DMS79 (cell line): ENCODE measurements around the gene GALNT8.
"Not testable (repeated sequence)": the region's sequence is repeated elsewhere in the genome, so short reads cannot be mapped to it uniquely, and the experiment has no call there.

Experiments used
- DNase-seq: peaks from one replicate; lab custom pipeline; 2025; lab: John Stamatoyannopoulos, UW

The GALNT8 gene

DNA sequence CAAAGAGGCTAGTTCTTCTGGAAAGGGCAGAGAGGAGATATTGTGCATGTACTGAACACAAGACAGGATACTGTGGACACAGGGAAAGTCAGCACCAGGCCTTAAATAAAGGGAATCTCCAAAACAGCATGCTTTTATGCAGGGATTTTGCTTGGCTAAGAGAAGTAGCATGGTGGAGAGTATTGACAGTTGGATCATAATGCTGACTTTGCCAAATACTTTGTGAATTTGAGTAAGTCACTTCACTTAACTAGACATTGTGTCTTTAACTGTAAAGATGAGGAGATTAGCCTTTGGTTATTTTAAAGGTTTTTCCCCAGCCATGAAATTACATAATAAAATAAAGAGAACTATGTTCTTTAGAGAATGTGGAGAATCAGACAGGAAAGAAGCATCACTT is 24.5 kb downstream of the GALNT8 start:
- no peak for DNase-seq

DNA sequence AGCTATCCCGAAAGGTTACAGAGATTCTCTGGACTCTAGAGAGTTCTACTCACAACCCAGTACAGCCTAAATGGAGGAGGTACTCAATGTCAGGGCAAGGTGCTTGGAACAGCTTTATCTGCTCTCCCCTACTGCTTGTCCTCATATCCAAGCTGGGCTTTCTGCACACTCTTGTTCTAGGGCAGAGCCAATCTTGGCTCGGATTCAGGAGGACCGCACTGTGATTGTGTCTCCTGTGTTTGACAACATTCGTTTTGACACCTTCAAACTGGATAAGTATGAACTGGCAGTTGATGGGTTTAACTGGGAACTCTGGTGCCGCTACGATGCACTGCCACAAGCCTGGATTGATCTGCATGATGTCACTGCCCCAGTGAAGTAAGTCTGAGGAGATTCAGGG is 25.0 kb downstream of the GALNT8 start:
- DNase-seq = no peak

DNA sequence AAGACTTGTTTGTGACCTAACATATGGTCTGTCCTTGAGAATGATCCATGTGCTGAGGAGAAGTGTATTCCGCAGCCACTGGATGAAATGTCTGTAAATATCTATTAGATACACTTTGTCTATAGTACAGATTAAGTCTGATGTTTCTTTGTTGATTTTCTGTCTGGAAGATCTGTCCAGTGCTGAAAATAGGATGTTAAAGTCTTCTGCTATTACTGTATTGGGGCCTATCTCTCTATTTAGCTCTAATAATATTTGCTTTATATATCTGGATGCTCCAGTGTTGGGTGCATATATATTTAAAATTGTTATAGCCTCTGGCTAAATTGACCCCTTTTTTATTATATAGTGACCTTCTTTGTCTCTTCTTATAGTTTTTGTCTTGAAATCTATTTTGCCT is 31.5 kb downstream of the GALNT8 start:
- DNase-seq = not testable (repeated sequence)

DNA sequence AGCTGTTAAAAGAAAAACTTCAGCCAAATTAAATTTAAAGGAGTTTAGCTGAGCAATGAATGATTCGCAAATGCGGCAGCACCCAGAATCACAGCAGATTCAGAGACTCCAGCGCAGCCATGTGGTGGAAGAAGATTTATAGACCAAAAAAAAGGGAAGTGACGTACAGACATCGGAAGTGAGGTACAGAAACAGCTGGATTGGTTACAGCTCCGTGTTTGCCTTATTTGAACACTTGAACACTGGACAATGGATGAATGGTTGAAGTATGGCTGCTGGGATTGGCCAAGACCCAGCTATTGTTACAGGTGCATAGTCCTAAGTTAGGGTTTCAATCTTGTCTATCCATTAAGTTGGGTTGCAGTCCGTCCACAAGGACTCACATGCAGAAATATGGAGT is 42.6 kb downstream of the GALNT8 start:
- no peak for DNase-seq

DNA sequence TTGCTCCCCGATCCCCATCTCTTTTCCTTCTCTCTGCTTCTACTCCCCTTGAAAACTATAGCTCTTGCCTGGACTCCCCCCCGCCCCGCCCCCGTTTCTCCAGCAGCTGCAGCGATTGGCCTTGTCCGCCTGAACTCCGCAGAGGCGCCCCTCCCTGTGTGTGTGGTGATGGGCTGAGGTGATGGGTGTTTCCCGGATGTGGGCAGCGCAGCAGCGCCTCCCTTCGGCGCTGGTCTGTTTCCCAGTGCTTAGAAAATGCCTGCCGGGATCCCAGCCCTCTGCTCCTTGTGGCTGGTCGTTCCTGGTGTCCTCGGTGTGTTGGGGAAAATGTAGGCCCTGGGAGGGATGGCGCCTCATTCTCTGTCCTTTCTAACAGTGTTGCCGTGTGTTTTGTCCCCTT is 43.3 kb downstream of the GALNT8 start:
- no peak for DNase-seq

DNA sequence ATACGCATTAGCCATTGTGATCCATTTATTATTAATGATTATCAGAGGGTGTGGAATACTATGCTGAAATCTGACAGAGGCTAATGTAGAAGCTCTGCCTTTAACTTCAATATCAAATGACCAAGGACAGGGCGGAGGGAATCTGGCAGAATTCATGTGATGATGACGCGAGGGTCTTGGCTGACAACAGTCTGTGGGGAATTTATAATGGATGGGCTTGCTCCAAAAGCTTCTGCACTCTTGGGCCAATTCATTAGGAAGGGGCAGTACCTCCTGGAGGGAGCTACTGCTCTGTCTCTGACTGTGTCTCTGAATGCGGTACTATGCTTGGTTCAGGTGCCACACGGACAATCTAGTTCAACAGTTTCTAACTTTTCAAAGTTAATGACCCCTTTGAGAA is 46.2 kb downstream of the GALNT8 start:
- no peak for DNase-seq

DNA sequence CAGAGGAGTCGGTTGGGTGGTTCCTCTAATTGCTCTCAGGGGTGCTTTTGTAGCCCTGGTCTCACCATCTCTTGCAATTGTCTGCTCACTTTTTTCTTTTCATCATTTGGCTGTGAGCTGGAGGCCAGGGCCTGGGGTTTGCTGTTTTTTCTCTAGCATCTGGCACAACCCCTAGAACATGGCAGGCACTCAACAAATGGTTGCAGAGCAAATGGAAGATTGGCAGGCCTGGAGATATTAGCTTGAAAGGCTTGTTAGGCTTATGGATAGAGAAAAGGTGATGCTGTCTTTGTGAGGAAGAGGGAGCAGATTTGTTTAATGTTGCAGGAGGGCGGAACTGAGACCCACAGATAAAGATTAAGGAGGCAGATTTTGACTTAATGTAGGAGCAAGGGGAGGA is 47.0 kb downstream of the GALNT8 start:
- no peak for DNase-seq

GRCh38 chr12:4768341-4768740 is 48.1 kb downstream of the GALNT8 start:
- DNase-seq = no peak

DNA sequence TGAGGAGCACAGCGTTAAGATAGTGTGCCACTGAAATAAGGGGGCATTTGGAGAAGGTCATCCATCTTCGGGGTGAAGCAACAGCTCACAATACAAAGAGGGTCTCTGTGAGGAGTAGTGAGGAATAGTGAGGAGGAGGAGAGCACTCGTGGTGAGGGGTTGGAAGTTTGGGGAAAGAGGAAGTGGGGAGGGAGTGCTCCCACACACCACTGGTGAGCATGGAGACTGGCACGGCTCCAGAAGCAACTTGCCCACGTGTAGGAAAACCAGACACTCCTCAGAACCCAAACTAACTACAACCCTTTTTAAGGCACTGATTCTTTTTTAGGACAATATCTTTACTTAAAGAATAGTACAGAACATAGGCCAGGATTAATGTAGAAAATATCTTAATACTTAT is 48.9 kb downstream of the GALNT8 start:
- no peak for DNase-seq

DNA sequence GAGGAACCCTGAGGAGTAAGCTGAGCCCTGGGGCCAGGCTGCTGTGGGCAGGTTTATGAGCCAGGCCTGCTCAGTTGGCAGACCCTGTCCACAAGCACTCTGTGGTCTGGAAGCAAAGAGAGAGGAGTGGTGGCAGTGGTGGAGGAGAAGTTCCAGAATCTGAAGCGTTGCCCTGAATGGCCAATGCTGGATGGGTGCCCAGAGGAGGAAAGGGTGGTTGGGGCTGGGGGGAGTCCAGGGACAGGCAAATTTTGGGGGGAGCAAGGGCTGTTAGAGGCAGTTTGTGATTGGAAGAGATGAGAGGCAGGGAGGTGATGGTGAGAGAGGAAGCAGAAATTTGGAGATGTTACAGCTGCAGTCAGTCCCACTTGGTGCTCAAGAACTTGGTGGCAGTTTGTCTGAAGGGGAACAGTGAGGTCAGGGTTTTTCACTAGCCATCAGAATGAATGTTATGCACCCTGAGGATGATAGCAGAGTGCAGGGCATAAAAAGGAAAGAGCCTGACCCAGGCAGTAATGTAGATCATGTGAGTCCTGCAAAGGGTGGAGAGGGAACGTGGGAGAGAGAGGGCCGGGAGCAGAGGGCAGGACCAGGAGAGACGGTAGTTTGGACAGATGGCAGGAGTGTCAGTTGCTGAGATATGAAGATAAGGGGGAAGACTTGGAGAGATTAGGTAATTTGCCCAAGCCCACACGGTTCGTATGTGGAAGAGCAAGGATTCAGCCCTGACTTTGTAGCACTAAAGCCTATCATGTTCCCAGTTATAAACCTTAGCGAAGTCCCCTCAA is 51.2 kb downstream of the GALNT8 start:
- no peak for DNase-seq

GRCh38 chr12:4771960-4772566 is 51.9 kb downstream of the GALNT8 start:
- no peak for DNase-seq

GRCh38 chr12:4775936-4776335 is 55.7 kb downstream of the GALNT8 start:
- DNase-seq = no peak

GRCh38 chr12:4779749-4780148 is 59.5 kb downstream of the GALNT8 start:
- no peak for DNase-seq

DNA sequence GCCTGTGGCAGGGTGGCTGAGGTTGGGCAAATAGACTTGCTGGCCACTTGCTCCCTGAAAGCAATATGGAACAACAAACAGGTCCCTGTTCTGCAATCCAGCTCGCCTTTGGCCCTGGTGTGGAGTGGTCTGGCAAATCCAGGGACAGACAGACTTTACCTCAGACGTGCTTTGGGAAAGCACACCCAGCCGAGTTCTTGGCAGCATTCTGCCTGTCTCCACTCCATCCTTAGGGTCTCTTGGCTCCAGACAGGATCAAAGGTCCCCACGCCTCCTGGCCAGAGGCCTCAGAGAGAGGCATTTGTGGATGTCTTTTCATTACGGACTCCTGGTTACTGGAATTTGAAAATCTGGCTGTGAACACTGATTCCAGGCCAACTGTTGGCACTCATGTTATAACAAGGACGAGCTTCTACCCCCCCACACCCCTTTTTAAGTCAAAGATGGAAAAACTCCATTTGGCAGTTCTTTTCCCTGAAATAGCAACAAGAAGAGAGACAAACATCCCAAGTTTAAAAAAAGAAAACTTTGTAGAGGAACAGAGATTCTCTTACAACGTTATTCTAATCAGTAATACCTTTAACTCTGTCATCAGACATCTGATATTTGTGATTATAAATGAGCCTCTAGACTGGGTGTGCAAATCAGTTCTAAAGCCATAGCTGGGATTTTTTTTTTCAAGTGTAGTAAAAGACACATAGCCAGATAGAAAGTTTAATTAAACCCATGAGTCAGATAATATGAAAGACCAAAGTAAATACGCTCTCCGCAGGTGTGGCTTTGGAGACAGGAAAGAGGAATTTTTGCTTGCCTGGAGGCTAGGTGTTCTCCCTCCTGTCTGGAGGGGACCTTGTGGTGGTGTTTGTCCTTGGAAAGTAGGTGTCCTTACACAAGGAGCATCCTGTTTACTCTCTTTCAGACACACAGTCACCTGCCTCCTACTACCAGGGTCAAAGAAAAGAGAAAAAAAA is 60.7 kb downstream of the GALNT8 start:
- DNase-seq = no peak

GRCh38 chr12:4784404-4785054 is 64.3 kb downstream of the GALNT8 start:
- DNase-seq = no peak

DNA sequence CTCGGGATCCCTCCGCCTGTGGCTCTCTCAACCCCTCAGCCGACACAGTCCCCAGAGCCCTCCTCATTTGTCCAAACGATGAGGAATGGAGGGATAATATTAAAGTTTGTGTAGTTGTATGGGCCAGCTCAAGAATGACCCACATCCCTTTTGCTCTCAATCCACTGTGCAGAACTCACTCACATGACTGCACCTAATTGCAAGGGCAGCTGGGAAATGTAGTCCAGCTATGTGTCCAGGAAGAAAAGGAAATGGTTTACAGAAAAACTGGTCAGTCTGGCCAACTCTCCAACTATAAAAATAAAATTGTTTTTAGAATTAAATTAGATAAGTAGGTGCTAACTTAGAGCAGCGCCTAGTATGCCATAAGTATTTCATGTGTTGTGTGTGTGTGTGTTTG is 66.6 kb downstream of the GALNT8 start:
- DNase-seq = no peak

- DNase-seq = no peak
These were observed 67.8 kb downstream of the GALNT8 start for GRCh38 chr12:4787965-4788364.

- DNase-seq = no peak
These were observed 69.6 kb downstream of the GALNT8 start for GRCh38 chr12:4789776-4790175.

DNA sequence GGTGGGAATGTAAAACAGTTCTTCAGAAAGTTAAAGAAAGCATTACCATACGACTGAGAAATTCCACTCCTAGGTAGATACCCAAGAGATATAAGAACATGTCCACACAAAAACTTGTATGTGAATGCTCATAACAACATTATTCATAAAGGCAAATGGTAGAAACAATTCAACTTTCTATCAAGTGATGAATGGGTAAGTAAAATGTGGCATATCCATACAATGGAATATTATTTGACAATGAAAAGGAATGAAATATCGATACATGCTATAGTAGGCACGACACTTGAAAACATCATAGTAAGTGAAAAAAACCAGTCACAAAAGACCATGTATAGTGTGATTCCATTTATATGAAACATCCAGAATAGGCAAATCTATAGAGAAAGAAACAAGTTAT is 71.3 kb downstream of the GALNT8 start:
- no peak for DNase-seq

DNA sequence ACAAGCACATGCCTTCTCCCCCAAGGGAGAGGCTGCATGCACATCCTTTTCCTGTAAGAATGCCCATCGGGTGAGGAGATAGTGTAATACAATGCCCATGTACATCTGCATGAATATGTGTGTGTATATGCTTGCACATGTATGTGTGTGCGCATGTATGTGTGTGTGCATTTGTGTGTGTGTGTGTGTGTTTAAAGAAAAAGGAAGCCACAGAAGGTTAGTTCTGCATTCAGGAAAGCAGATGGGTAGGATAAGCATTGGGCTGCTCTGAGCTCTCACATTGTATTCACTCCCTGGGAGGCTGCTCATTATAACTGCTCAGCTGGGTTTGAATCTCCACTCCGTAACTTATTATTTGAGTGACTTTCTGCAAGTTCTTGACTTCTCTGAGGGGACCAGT is 74.3 kb downstream of the GALNT8 start:
- DNase-seq = no peak

DNA sequence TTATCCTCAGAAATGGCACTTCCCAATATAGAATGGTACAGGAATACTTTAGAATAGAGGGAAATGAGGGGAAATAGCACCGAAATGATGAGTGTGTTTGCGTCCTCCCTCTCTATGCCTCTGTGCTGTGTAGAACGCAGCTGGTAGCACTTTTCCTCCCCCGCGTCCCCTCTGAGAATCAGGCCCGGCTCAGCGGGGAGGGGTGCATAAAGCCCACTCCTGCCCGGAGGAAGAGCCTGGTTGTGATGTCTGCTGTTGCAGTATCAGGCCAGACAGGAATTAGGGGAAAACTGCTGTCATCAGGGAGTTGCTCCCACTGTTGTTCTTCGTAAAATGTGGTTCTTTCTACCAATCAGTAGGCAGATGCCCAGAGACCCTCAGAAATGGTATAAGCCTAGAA is 76.0 kb downstream of the GALNT8 start:
- no peak for DNase-seq
